H1 (cell line): ENCODE data around the gene UTP14C. TPM values are rescaled to one million over a fixed set of nuclear protein-coding genes. Genes with fewer than 3 reads are reported as not detected.

ENCODE experiments used
- CTCF ChIA-PET: fragments of 300-600 bp; sonication (Branson Sonifier 250); formaldehyde crosslinking; loops from one replicate; lab custom pipeline; 2021; ENCODE audit not compliant: partially characterized antibody; lab: Charles Lee
- POLR2A ChIA-PET: fragments of 300-600 bp; sonication (Branson Sonifier 250); formaldehyde crosslinking; loops from one replicate; lab custom pipeline; 2021; ENCODE audit warnings: inconsistent platforms; ENCODE audit not compliant: partially characterized antibody; lab: Charles Lee
- DNase-seq, 2 experiments: peaks; one replicate each; pipeline versions ENCODE4 v3.0.0 to v3.0.0-alpha.2; 2010 to 2022; ENCODE audit warnings: low spot score in 2 of 2, low read depth in 1 of 2, mixed read lengths in 1 of 2
- FAIRE-seq: peaks from 2 replicates; lab custom pipeline; 2011; peaks lifted over from hg19 to GRCh38; lab: Jason Lieb, UNC
- H2AFZ ChIP-seq: 2 replicates; pipeline ENCODE4 v1.8.1; 2012; ENCODE audit warnings: low read length, inconsistent platforms
- H2AK5ac ChIP-seq: 2 replicates; pipeline ENCODE4 v1.6.1; 2013; ENCODE audit warnings: low read depth, low read length
- H2BK120ac ChIP-seq: replicated peaks from 2 replicates; pipeline ENCODE3; 2013; ENCODE audit warnings: low read depth, low read length, inconsistent platforms
- H2BK12ac ChIP-seq: 2 replicates; pipeline ENCODE4 v1.6.1; 2013; ENCODE audit warnings: low read depth, low read length
- H2BK15ac ChIP-seq: 2 replicates; pipeline ENCODE4 v1.6.1; 2013; ENCODE audit warnings: low read length
- H2BK20ac ChIP-seq: 2 replicates; pipeline ENCODE4 v1.6.1; 2013; ENCODE audit warnings: low read length
- H2BK5ac ChIP-seq: 2 replicates; pipeline ENCODE4 v1.6.1; 2013; ENCODE audit warnings: low read depth, low read length
- H3K14ac ChIP-seq: 2 replicates; pipeline ENCODE4 v1.6.1; 2013; ENCODE audit warnings: inconsistent platforms; ENCODE audit not compliant: insufficient read length
- H3K18ac ChIP-seq: 2 replicates; pipeline ENCODE4 v1.6.1; 2013; ENCODE audit warnings: low read length; ENCODE audit errors: extremely low read depth
- H3K23ac ChIP-seq: 2 replicates; pipeline ENCODE4 v1.6.1; 2013; ENCODE audit warnings: inconsistent platforms; ENCODE audit not compliant: insufficient read length
- H3K23me2 ChIP-seq: 2 replicates; pipeline ENCODE4 v1.6.1; 2013; ENCODE audit warnings: low read depth, low read length
- H3K27ac ChIP-seq: 2 replicates; pipeline ENCODE4 v1.6.1; 2011; ENCODE audit warnings: low read depth, low read length, inconsistent platforms
- H3K27me3 ChIP-seq, 4 experiments: replicated peaks in 1 of 4; 1 replicate in 1 of 4; 2 replicates in 3 of 4; pipeline versions ENCODE4 v1.6.1 to v1.8.1; 2011 to 2013; ENCODE audit warnings: low read length in 3 of 4, mild to moderate bottlenecking in 3 of 4, inconsistent platforms in 2 of 4, mixed read lengths in 2 of 4, moderate library complexity in 1 of 4; ENCODE audit not compliant: control insufficient read depth in 3 of 4, insufficient read depth in 3 of 4; ENCODE audit errors: extremely low read depth in 1 of 4
- H3K36me3 ChIP-seq, 4 experiments: 2 replicates each; pipeline versions ENCODE4 v1.6.1 to v1.8.1; 2011 to 2013; ENCODE audit warnings: mild to moderate bottlenecking in 4 of 4, low read length in 3 of 4, moderate library complexity in 2 of 4, control low read depth in 1 of 4, inconsistent platforms in 1 of 4; ENCODE audit not compliant: insufficient read depth in 4 of 4, control insufficient read depth in 2 of 4
- H3K4ac ChIP-seq: replicated peaks from 2 replicates; pipeline ENCODE3; 2013; ENCODE audit warnings: low read length, low read depth, mixed read lengths, inconsistent platforms; ENCODE audit not compliant: insufficient read length
- H3K4me1 ChIP-seq, 4 experiments: replicated peaks in 1 of 4; 1 replicate in 1 of 4; 2 replicates in 3 of 4; pipeline versions ENCODE4 v1.6.1 to v1.8.1; 2011 to 2013; ENCODE audit warnings: low read length in 3 of 4, inconsistent platforms in 2 of 4, mixed read lengths in 1 of 4; ENCODE audit not compliant: insufficient read depth in 4 of 4, control insufficient read depth in 3 of 4
- H3K4me2 ChIP-seq, 2 experiments: 2 replicates each; pipeline versions ENCODE4 v1.6.1 to v1.8.1; 2011 to 2013; ENCODE audit warnings: low read depth in 2 of 2, low read length in 2 of 2, control low read depth in 1 of 2, inconsistent platforms in 1 of 2, mild to moderate bottlenecking in 1 of 2; ENCODE audit not compliant: insufficient read depth in 1 of 2
- H3K4me3 ChIP-seq, 4 experiments: fragments of 200-600, 300-600 bp in 1 of 4; sonication (generic), shearing (Covaris generic), sonication (Bioruptor Twin) in 1 of 4; 2 replicates each; pipeline versions ENCODE4 v1.5.1 to v1.8.1; 2011 to 2016; ENCODE audit warnings: low read length in 4 of 4, low read depth in 3 of 4, control low read depth in 2 of 4, inconsistent platforms in 2 of 4, mild to moderate bottlenecking in 2 of 4, mixed read lengths in 1 of 4, moderate library complexity in 1 of 4; ENCODE audit not compliant: insufficient read depth in 2 of 4; ENCODE audit errors: extremely low read depth in 1 of 4
- H3K56ac ChIP-seq: replicated peaks from 2 replicates; pipeline ENCODE3; 2013; ENCODE audit warnings: low read depth, mild to moderate bottlenecking, mixed read lengths, low read length, inconsistent platforms; ENCODE audit not compliant: insufficient read length
- H3K79me1 ChIP-seq: 2 replicates; pipeline ENCODE4 v1.6.1; 2013; ENCODE audit warnings: low read depth, low read length, control low read depth
- H3K79me2 ChIP-seq, 2 experiments: 2 replicates each; pipeline versions ENCODE4 v1.6.1 to v1.8.1; 2012 to 2013; ENCODE audit warnings: low read length in 2 of 2, mild to moderate bottlenecking in 2 of 2, inconsistent platforms in 1 of 2; ENCODE audit not compliant: insufficient read depth in 2 of 2, control insufficient read depth in 1 of 2
- H3K9ac ChIP-seq, 4 experiments: replicated peaks in 1 of 4; 1 replicate in 1 of 4; 2 replicates in 3 of 4; pipeline versions ENCODE4 v1.6.1 to v1.8.1; 2011 to 2013; ENCODE audit warnings: low read depth in 3 of 4, low read length in 3 of 4, control low read depth in 2 of 4, mild to moderate bottlenecking in 2 of 4, moderate library complexity in 2 of 4, inconsistent platforms in 1 of 4; ENCODE audit errors: extremely low read depth in 1 of 4
- H3K9me3 ChIP-seq, 2 experiments: 2 replicates each; pipeline versions ENCODE4 v1.6.1 to v1.8.1; 2012 to 2013; ENCODE audit warnings: mild to moderate bottlenecking in 2 of 2, moderate library complexity in 2 of 2, control low read depth in 1 of 2, inconsistent platforms in 1 of 2, low read depth in 1 of 2, low read length in 1 of 2, mixed read lengths in 1 of 2; ENCODE audit not compliant: insufficient read depth in 2 of 2
- H4K20me1 ChIP-seq, 2 experiments: replicated peaks in 1 of 2; 2 replicates each; pipeline versions ENCODE3 to v1.8.1; 2011 to 2013; ENCODE audit warnings: inconsistent platforms in 2 of 2, low read length in 2 of 2, mild to moderate bottlenecking in 1 of 2; ENCODE audit not compliant: insufficient read depth in 2 of 2, control insufficient read depth in 1 of 2
- H4K5ac ChIP-seq: 2 replicates; pipeline ENCODE4 v1.6.1; 2013; ENCODE audit warnings: low read length, low read depth, mixed read lengths, inconsistent platforms; ENCODE audit not compliant: insufficient read length
- H4K8ac ChIP-seq: 2 replicates; pipeline ENCODE4 v1.8.0; 2013; ENCODE audit warnings: mild to moderate bottlenecking, moderate library complexity, low read length, inconsistent platforms; ENCODE audit not compliant: insufficient read depth; ENCODE audit errors: extremely low read depth
- H4K91ac ChIP-seq: replicated peaks from 2 replicates; pipeline ENCODE3; 2013; ENCODE audit warnings: low read length, mixed read lengths, inconsistent platforms; ENCODE audit not compliant: insufficient read length
- POLR2AphosphoS5 ChIP-seq: IDR thresholded peaks from 2 replicates; pipeline ENCODE4 v1.6.1; 2011; ENCODE audit warnings: low read depth, low read length
- RAD21 ChIP-seq, 2 experiments: IDR thresholded peaks in 1 of 2; conservative IDR thresholded peaks in 1 of 2; 2 replicates each; pipeline ENCODE4 v1.6.1; 2011; ENCODE audit warnings: low read depth in 2 of 2, low read length in 2 of 2, improper control_type of control experiment in 1 of 2, inconsistent platforms in 1 of 2, mild to moderate bottlenecking in 1 of 2, moderate library complexity in 1 of 2
- WGBS, 2 experiments: shearing (Covaris generic) in 1 of 2; methylation state at CpG; one replicate each; pipeline versions ENCODE4 v1.1.6 to v1.1.7; 2013 to 2015; ENCODE audit warnings: low lambda C conversion rate in 2 of 2, mixed read lengths in 2 of 2, inconsistent platforms in 1 of 2, low coverage in 1 of 2, missing lambda C conversion rate in 1 of 2; ENCODE audit not compliant: insufficient replicate concordance in 2 of 2, insufficient coverage in 1 of 2, insufficient read length in 1 of 2; ENCODE audit errors: extremely low coverage in 1 of 2, missing lambda C conversion rate in 1 of 2; 5-methylcytosine and 5-hydroxymethylcytosine counted together
- polyA plus RNA-seq, 7 experiments: library from polyadenylated mRNA; depleted of rRNA in 3 of 7; stranded (reverse) in 5 of 7; unstranded in 2 of 7; fragments of >200 nt in 5 of 7; fragments of 200-250 nt in 2 of 7; gene quantifications; 1 replicate in 5 of 7; 2 replicates in 1 of 7; 4 replicates in 1 of 7; pipeline versions ENCODE4 v1.2.1 to v1.2.3, GENCODE V29; 2011 to 2013; ENCODE audit warnings: missing spikeins in 2 of 7, mixed read lengths in 2 of 7
- total RNA-seq: library from RNA; stranded (reverse); fragmentation: NEBNext Ultra II Directional; extraction: Animal tissue kit (Norgen Biotek cat#: 25700); gene quantifications from 2 replicates; pipeline ENCODE4 v1.2.1, GENCODE V29; 2021

UTP14C gene
- total and polyA plus RNA-seq, 2 of the 8 experiments (the other 6 are each of a cell fraction or from before 2014, with no cell fraction given), result 6.8 to 22.7 TPM

DNA sequence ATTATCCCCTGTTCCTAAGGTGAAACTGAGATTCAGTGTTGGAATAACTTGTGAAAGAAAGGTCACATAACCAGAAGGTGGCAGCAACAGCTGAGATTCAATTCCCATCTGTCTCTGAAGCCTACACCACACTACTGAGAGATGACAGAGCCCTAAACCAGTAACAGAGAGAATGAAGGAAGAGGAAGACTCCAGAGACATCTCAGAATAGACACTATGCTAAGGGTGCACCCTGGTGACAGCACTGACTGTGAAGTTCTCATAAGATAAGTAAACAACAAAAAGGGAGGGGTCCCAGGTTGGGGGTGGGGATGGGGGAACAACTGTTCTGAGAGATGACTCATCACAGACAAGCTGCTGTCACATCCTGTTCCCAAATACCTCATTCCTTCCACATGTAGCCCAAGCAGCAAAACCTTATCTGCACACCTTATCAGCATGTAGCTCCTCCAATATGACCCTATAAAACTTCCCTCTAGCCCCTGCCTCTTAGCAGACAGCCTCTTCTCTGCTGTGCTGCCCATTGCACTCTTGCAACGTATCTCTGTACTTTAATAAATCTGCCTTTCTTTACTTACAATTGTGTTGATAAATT lies 46.5 kb downstream of the UTP14C start:
- WGBS, 2 experiments, result 93% methylated on average over 1 of the region's 1 CpG; no CpG with 5 or more reads in 1 of the 2 experiments

More for the DNA sequence above, 46.5 kb downstream of the UTP14C start:
- H2BK12ac ChIP-seq, result no peak overlapping the region
- H3K79me1 ChIP-seq, result no peaks in the 10 kb centered on the region
- no peaks in the 10 kb centered on the region for H3K4me1 ChIP-seq
- H2BK20ac ChIP-seq, result no peak overlapping the region
- H3K23ac ChIP-seq, result no peak overlapping the region
- no peak overlapping the region for H2AFZ ChIP-seq
- H3K4ac ChIP-seq, result no peak overlapping the region
- TF ChIP-seq POLR2AphosphoS5 (no peak), RAD21 (IDR thresholded peaks at IDR 0.05 in 1 of 2, conservative IDR thresholded peaks at IDR 0.05 in 1 of 2; ENCODE audit: low read depth in 2 of 2, low read length in 2 of 2) (peak; percentile 18 to 23; a peak in 2 of 4 replicates)
- H3K27ac ChIP-seq, result no peak overlapping the region
- H3K4me3 ChIP-seq, result no peak overlapping the region
- no peak overlapping the region for H3K4me2 ChIP-seq
- POLR2A ChIA-PET, result no interaction called here
- H2BK5ac ChIP-seq, result no peak overlapping the region
- no peaks in the 10 kb centered on the region for H4K20me1 ChIP-seq
- DNase-seq (no peak), FAIRE-seq (no peak)
- no peak overlapping the region for H4K8ac ChIP-seq
- no peak overlapping the region for H4K91ac ChIP-seq
- no peaks in the 10 kb centered on the region for H3K27me3 ChIP-seq
- no peak overlapping the region for H2BK15ac ChIP-seq
- no peaks in the 10 kb centered on the region for H3K79me2 ChIP-seq
- H2BK120ac ChIP-seq, result no peak overlapping the region
- no peak overlapping the region for H2AK5ac ChIP-seq
- no peak overlapping the region for H4K5ac ChIP-seq
- H3K9ac ChIP-seq, result no peak overlapping the region
- no peak overlapping the region for H3K56ac ChIP-seq
- H3K14ac ChIP-seq, result no peak overlapping the region
- no peak overlapping the region for H3K18ac ChIP-seq
- 0 out of 8 replicates have a peak, but pooled peaks cover 0 to 4% (median 0%) of the 10 kb centered on the region in 4 experiments for H3K36me3 ChIP-seq
- no peaks in the 10 kb centered on the region for H3K23me2 ChIP-seq
- CTCF ChIA-PET, result interaction anchor here (1.1 kb wide), 2 partner anchors 9 to 57 kb away, joined by 3 read pairs; no protein-coding TSS in a partner anchor
- peaks cover 29 to 39% of the 10 kb centered on the region in 2 experiments for H3K9me3 ChIP-seq

Other genes starting within 250 kb of the UTP14C start
- gene DHRS12, start 220.5 kb upstream of the UTP14C start, total RNA-seq, result 6.0 and 8.7 TPM in 2 replicates
- 8.7 and 10.3 TPM in 2 replicates for gene DHRS12, start 220.5 kb upstream of the UTP14C start, polyA plus RNA-seq (2011; rRNA removed)
- gene TMEM272, start 179.5 kb upstream of the UTP14C start, total RNA-seq, result not detected in 2 replicates
- 0.05 and 0.06 TPM in 2 replicates for gene TMEM272, start 179.5 kb upstream of the UTP14C start, polyA plus RNA-seq (2011; rRNA removed)
- not detected in 2 replicates for gene CCDC70, start 162.7 kb upstream of the UTP14C start, total RNA-seq
- gene CCDC70, start 162.7 kb upstream of the UTP14C start, polyA plus RNA-seq (2011; rRNA removed), result not detected in 2 replicates
- 9.2 and 10.8 TPM in 2 replicates for gene ATP7B, start 13.2 kb upstream of the UTP14C start, total RNA-seq
- gene ATP7B, start 13.2 kb upstream of the UTP14C start, polyA plus RNA-seq (2011; rRNA removed), result 4.1 and 4.4 TPM in 2 replicates
- 36.2 and 39.9 TPM in 2 replicates for gene ALG11, start 12.3 kb upstream of the UTP14C start, total RNA-seq
- gene ALG11, start 12.3 kb upstream of the UTP14C start, polyA plus RNA-seq (2011; rRNA removed), result 4.5 and 5.2 TPM in 2 replicates
- gene NEK5, start 104.4 kb downstream of the UTP14C start, total RNA-seq, result 0.27 and 0.35 TPM in 2 replicates
- gene NEK5, start 104.4 kb downstream of the UTP14C start, polyA plus RNA-seq (2011; rRNA removed), result 0.12 and 0.17 TPM in 2 replicates
- gene NEK3, start 134.9 kb downstream of the UTP14C start, total RNA-seq, result 24.5 and 26.0 TPM in 2 replicates
- gene NEK3, start 134.9 kb downstream of the UTP14C start, polyA plus RNA-seq (2011; rRNA removed), result 9.0 and 11.4 TPM in 2 replicates